ENCODE data around the gene MINDY4.

DNA sequence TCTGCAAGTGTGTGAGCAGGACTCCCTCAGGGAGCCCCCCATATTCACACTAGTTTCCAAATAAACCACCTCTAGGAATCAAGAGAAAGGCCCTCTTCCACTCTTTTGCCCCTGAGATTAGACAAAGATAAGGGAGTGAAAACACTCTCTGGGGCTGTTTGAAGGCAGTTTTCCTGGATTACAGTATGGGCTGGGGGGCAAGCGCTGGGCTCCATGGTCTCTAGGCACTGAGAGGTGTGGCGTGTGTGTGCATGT is 141.4 kb downstream of the MINDY4 start:
- TF ChIP-seq MTA2 (IDR thresholded peaks at IDR 0.05; ENCODE audit: low read depth) (no peak), BCL11A (IDR thresholded peaks at IDR 0.05; ENCODE audit: low read depth, low read length) (no peak), EZH2 (IDR thresholded peaks at IDR 0.05; ENCODE audit: borderline replicate concordance, control insufficient read depth, low read depth, low read length) (no peak), CHD1 (IDR thresholded peaks at IDR 0.05; ENCODE audit: low read depth, low read length) (no peak), ZZZ3 (IDR thresholded peaks at IDR 0.05; ENCODE audit: control insufficient read depth, insufficient read length, low read depth) (no peak)
- TF ChIP-seq, protein P1, sequence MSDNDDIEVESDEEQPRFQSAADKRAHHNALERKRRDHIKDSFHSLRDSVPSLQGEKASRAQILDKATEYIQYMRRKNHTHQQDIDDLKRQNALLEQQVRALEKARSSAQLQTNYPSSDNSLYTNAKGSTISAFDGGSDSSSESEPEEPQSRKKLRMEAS (IDR thresholded peaks at IDR 0.05; ENCODE audit: low read depth, low read length), result no peak
